ENCODE measurements around the gene PLAC8. TPM values are rescaled to one million over a fixed set of nuclear protein-coding genes. Genes with fewer than 3 reads are reported as not detected.
A peak's percentile ranks its signal among the peaks of the same experiment; 100 is the strongest.

The PLAC8 gene
- total and polyA plus RNA-seq, 8 donors = 4.2 to 48.7 (median 7.6) TPM

DNA sequence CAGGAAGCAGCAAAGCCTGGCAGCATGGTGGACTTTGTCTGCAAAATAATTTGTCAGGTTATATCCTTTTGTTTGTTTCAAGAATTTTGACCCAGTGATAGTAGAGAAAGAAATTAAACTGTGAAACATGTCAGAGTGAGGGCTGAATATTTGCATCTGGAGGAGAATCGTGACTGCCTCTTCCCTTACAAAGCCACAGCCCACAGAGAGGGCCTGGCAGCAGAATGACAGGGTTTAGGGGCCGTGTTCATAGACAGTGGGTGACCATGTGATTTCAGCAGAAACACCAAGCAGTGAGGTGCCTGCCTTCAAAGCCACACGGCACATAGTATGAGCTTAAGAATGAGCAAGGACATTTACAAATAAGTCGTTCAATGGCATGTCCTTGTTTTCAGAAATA, 24.4 kb upstream of the PLAC8 start:
- no peak for ATAC-seq
- TF ChIP-seq, protein P1, sequence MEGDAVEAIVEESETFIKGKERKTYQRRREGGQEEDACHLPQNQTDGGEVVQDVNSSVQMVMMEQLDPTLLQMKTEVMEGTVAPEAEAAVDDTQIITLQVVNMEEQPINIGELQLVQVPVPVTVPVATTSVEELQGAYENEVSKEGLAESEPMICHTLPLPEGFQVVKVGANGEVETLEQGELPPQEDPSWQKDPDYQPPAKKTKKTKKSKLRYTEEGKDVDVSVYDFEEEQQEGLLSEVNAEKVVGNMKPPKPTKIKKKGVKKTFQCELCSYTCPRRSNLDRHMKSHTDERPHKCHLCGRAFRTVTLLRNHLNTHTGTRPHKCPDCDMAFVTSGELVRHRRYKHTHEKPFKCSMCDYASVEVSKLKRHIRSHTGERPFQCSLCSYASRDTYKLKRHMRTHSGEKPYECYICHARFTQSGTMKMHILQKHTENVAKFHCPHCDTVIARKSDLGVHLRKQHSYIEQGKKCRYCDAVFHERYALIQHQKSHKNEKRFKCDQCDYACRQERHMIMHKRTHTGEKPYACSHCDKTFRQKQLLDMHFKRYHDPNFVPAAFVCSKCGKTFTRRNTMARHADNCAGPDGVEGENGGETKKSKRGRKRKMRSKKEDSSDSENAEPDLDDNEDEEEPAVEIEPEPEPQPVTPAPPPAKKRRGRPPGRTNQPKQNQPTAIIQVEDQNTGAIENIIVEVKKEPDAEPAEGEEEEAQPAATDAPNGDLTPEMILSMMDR (IDR thresholded peaks at IDR 0.05) = no peak
- Histone ChIP-seq H3K27ac (no peak overlapping the region), H3K4me1 (peaks cover 0 to 9% of the 10 kb centered on the region in 2 donors), H3K27me3 (no peaks in the 10 kb centered on the region), H3K4me3 (no peak overlapping the region), H3K36me3 (no peaks in the 10 kb centered on the region), H3K9me3 (peaks cover 0 to 2% of the 10 kb centered on the region in 2 donors)
- intact Hi-C loops (cut with DNase I) = no loop called here
- DNase-seq = peak in 1 of 4 donors; percentile 3

GRCh38 chr4:83132065-83132464, 17.5 kb upstream of the PLAC8 start:
- DNase-seq (no peak), ATAC-seq (no peak)
- Histone ChIP-seq H3K4me3 (no peak overlapping the region), H3K4me1 (peaks cover 0 to 11% of the 10 kb centered on the region in 2 donors), H3K9me3 (no peaks in the 10 kb centered on the region), H3K36me3 (no peaks in the 10 kb centered on the region), H3K27ac (no peak overlapping the region), H3K27me3 (no peaks in the 10 kb centered on the region)
- TF ChIP-seq, protein P1 (IDR thresholded peaks at IDR 0.05) = no peak
- intact Hi-C loops (cut with DNase I) = no loop called here

GRCh38 chr4:83129264-83129663, 14.7 kb upstream of the PLAC8 start:
- H3K36me3 ChIP-seq = no peaks in the 10 kb centered on the region
- no peak overlapping the region for H3K27ac ChIP-seq
- no peak overlapping the region for H3K4me3 ChIP-seq
- H3K27me3 ChIP-seq = no peaks in the 10 kb centered on the region
- no peak for ATAC-seq
- H3K9me3 ChIP-seq = no peaks in the 10 kb centered on the region
- TF ChIP-seq, protein P1 (IDR thresholded peaks at IDR 0.05) = no peak
- intact Hi-C loops (cut with DNase I) = no loop called here
- peaks cover 0 to 26% of the 10 kb centered on the region in 2 donors for H3K4me1 ChIP-seq
- DNase-seq = no peak

- Histone ChIP-seq H3K27me3 (no peaks in the 10 kb centered on the region), H3K9me3 (no peaks in the 10 kb centered on the region), H3K4me3 (no peak overlapping the region), H3K27ac (peak overlapping the region in 1 of 2 donors; percentile 59), H3K36me3 (no peaks in the 10 kb centered on the region), H3K4me1 (peaks cover 0 to 34% of the 10 kb centered on the region in 2 donors)
- ATAC-seq (no peak), DNase-seq (no peak)
- intact Hi-C loops (cut with DNase I) = no loop called here
- TF ChIP-seq, protein P1 (IDR thresholded peaks at IDR 0.05) = no peak
Measured at GRCh38 chr4:83128240-83128929, 13.9 kb upstream of the PLAC8 start.

- TF ChIP-seq, protein P1 (IDR thresholded peaks at IDR 0.05) = no peak
- H3K27ac ChIP-seq = peak overlapping the region in 1 of 2 donors; percentile 57
- no peaks in the 10 kb centered on the region for H3K36me3 ChIP-seq
- H3K4me1 ChIP-seq = peaks cover 0 to 41% of the 10 kb centered on the region in 2 donors
- ATAC-seq (peak; percentile 29), DNase-seq (no peak)
- H3K27me3 ChIP-seq = no peaks in the 10 kb centered on the region
- H3K4me3 ChIP-seq = no peak overlapping the region
- H3K9me3 ChIP-seq = no peaks in the 10 kb centered on the region
- intact Hi-C loops (cut with DNase I) = no loop called here
Measured at GRCh38 chr4:83125738-83126141, 11.2 kb upstream of the PLAC8 start.
